Neutrophil (primary cell): Measurements from ENCODE around the gene LDLRAD4.

Experiments used
- H3K27ac ChIP-seq: fragments of 200-600 bp; sonication (generic); 2 replicates; pipeline ENCODE4 v1.5.1; 2016; ENCODE audit warnings: mild to moderate bottlenecking, moderate library complexity
- H3K27me3 ChIP-seq: fragments of 200-600 bp; sonication (generic); 2 replicates; pipeline ENCODE4 v1.6.0; 2016; ENCODE audit warnings: mild to moderate bottlenecking
- H3K36me3 ChIP-seq: fragments of 200-600 bp; sonication (generic); 2 replicates; pipeline ENCODE4 v1.5.1; 2017
- H3K4me1 ChIP-seq, 2 experiments: fragments of 200-600 bp in 1 of 2; sonication (generic) in 1 of 2; 1 replicate in 1 of 2; 2 replicates in 1 of 2; pipeline versions ENCODE4 v1.5.1 to v1.6.1; 2013 to 2016; ENCODE audit warnings: low read depth in 1 of 2, low read length in 1 of 2, mild to moderate bottlenecking in 1 of 2, moderate library complexity in 1 of 2; ENCODE audit not compliant: control insufficient read depth in 1 of 2, insufficient read depth in 1 of 2
- H3K4me3 ChIP-seq, 2 experiments: fragments of 200-600 bp in 1 of 2; sonication (generic) in 1 of 2; 1 replicate in 1 of 2; 2 replicates in 1 of 2; pipeline ENCODE4 v1.5.1; 2013 to 2016; ENCODE audit warnings: low read depth in 1 of 2, low read length in 1 of 2, mild to moderate bottlenecking in 1 of 2, moderate library complexity in 1 of 2
- H3K9me3 ChIP-seq: fragments of 200-600 bp; sonication (generic); 2 replicates; pipeline ENCODE4 v1.5.1; 2016
- CTCF ChIP-seq: fragments of 200-600 bp; sonication (generic); IDR thresholded peaks from 2 replicates; pipeline ENCODE4 v1.5.1; 2016; ENCODE audit warnings: antibody characterized with exemption

LDLRAD4 gene

GRCh38 chr18:13425357-13426091, 207.0 kb downstream of the LDLRAD4 start:
- no peak for TF ChIP-seq CTCF
- Histone ChIP-seq H3K27ac (no peak overlapping the region), H3K36me3 (no peaks in the 10 kb centered on the region)

GRCh38 chr18:13427354-13427753, 208.8 kb downstream of the LDLRAD4 start:
- Histone ChIP-seq H3K4me3 (no peak overlapping the region), H3K27me3 (no peaks in the 10 kb centered on the region), H3K9me3 (no peaks in the 10 kb centered on the region), H3K4me1 (no peaks in the 10 kb centered on the region), H3K27ac (no peak overlapping the region), H3K36me3 (no peaks in the 10 kb centered on the region)
- TF ChIP-seq CTCF = no peak

More at GRCh38 chr18:13425357-13426091, 207.0 kb downstream of the LDLRAD4 start:
- Histone ChIP-seq H3K27me3 (no peaks in the 10 kb centered on the region), H3K9me3 (no peaks in the 10 kb centered on the region), H3K4me1 (peaks cover 6 to 9% of the 10 kb centered on the region in 2 experiments), H3K4me3 (no peak overlapping the region)

- Histone ChIP-seq H3K27ac (no peak overlapping the region), H3K4me1 (no peaks in the 10 kb centered on the region), H3K27me3 (no peaks in the 10 kb centered on the region), H3K4me3 (no peak overlapping the region), H3K9me3 (no peaks in the 10 kb centered on the region), H3K36me3 (no peaks in the 10 kb centered on the region)
- no peak for TF ChIP-seq CTCF
Observed at GRCh38 chr18:13428319-13428718, 209.8 kb downstream of the LDLRAD4 start.

GRCh38 chr18:13429016-13429415, 210.5 kb downstream of the LDLRAD4 start:
- no peaks in the 10 kb centered on the region for H3K4me1 ChIP-seq
- H3K4me3 ChIP-seq = no peak overlapping the region
- no peaks in the 10 kb centered on the region for H3K9me3 ChIP-seq
- H3K27me3 ChIP-seq = no peaks in the 10 kb centered on the region
- no peak for TF ChIP-seq CTCF
- H3K27ac ChIP-seq = no peak overlapping the region
- no peaks in the 10 kb centered on the region for H3K36me3 ChIP-seq

GRCh38 chr18:13429884-13430510, 211.4 kb downstream of the LDLRAD4 start:
- TF ChIP-seq CTCF = no peak
- no peaks in the 10 kb centered on the region for H3K4me1 ChIP-seq
- H3K4me3 ChIP-seq = no peak overlapping the region
- no peaks in the 10 kb centered on the region for H3K27me3 ChIP-seq
- no peaks in the 10 kb centered on the region for H3K36me3 ChIP-seq
- H3K27ac ChIP-seq = no peak overlapping the region
- H3K9me3 ChIP-seq = no peaks in the 10 kb centered on the region
